ENCODE results near the gene MCTP1.

DNA sequence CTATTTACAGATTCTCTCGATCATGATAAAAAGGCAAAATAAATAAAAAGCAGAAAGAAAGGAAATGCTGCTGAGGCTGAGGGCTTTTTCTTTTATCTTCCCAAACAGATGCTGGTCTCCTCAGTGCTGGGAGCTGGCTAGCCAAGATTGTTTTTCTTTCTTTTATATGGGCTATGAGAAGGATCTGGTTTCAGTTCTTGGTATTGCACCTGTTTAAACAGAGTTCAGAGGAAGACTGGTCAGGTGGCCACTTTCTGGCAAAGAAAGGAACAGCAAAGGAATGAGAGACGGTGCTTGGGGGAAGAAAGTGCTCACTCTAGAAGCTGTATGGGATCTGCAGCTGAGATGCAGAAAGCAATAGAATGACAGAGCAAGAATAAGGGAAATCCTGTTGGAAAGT is 577.5 kb downstream of the MCTP1 start:
- no peak for TF ChIP-seq EZH2 (IDR thresholded peaks at IDR 0.05; ENCODE audit: insufficient read depth, poor library complexity, severe bottlenecking)
- no peak for TF ChIP-seq EZH2phosphoT487 (IDR thresholded peaks at IDR 0.05; ENCODE audit: insufficient read depth, low read depth)

All from GM23248 (cell line).